Measurements from ENCODE around the gene NRAP. TPM values are rescaled to one million over a fixed set of nuclear protein-coding genes. Genes with fewer than 3 reads are reported as not detected.

Gene NRAP
- total RNA-seq, 4 donors from 2014 or later: 0.07 to 0.37 TPM; not detected in 2

DNA sequence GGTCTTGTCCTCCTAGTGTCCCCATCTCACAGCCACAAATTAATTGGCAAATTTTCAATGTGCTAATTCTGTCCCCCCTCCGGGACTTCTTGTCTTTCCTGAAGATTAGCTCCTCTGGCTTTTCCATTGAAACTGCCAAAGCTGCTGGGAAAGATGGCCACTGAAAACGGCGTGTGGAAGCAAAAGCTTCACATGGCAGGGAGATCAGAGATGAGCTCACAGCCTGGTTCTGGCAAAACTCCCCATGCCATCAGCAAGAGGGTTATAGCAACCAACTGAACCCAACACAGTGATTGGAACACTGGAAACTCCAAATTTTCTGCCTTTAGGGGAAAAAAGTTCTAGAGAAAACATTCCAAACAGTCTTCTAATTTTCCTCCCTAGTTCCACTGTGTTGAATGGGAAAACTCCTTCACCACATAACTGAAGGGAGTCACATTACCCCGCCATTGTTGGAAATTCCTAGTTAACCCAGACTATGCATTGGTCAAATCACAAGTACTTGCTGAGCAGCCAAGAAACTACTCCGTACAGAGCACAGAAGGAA is 37.0 kb downstream of the NRAP start:
- no peak overlapping the region for H3K27ac ChIP-seq
- no peaks in the 10 kb centered on the region for H3K9me3 ChIP-seq
- no peaks in the 10 kb centered on the region for H3K27me3 ChIP-seq
- H3K4me1 ChIP-seq: no peaks in the 10 kb centered on the region
- no peak for DNase-seq
- intact Hi-C loops (cut with DNase I; ENCODE audit: low total_unique reads): no loop called here
- no peaks in the 10 kb centered on the region for H3K36me3 ChIP-seq
- TF ChIP-seq, protein P1, sequence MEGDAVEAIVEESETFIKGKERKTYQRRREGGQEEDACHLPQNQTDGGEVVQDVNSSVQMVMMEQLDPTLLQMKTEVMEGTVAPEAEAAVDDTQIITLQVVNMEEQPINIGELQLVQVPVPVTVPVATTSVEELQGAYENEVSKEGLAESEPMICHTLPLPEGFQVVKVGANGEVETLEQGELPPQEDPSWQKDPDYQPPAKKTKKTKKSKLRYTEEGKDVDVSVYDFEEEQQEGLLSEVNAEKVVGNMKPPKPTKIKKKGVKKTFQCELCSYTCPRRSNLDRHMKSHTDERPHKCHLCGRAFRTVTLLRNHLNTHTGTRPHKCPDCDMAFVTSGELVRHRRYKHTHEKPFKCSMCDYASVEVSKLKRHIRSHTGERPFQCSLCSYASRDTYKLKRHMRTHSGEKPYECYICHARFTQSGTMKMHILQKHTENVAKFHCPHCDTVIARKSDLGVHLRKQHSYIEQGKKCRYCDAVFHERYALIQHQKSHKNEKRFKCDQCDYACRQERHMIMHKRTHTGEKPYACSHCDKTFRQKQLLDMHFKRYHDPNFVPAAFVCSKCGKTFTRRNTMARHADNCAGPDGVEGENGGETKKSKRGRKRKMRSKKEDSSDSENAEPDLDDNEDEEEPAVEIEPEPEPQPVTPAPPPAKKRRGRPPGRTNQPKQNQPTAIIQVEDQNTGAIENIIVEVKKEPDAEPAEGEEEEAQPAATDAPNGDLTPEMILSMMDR (IDR thresholded peaks at IDR 0.05): no peak
- H3K4me3 ChIP-seq: no peak overlapping the region

DNA sequence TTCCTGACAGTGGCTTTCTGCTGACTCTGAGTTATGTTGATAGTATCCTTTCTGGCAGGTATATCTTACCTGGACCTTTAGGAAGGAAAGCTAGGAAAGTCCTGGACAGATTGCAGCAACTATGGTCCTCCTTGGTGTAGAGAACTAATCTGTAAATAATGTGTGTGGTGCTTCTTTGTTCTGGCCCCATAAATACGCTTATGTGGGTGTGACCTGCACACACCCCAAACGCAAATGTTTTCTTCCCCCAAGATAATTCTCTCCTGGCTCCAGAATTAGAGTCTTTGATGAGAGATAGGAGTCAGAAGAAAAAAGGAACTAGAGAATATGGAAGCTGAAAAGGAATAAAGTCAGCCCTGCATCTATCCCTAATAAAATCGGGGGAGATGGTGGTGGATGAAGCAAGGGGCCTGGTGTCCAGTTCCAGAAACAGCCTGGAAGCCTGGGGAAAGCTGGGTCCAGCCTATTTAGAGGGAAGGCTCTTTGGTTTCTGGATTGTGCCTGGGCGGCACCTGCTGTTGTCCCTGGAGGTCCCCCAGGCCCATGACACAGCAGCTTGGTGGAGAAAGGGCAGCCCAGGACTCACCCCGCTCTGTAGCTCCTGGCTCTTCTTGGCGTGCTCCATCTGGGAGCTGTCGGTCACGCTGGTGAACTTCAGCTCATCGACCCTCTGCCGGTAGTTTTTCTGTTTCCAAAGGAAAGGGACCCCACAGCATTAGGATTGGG is 38.2 kb downstream of the NRAP start:
- Histone ChIP-seq H3K27me3 (no peaks in the 10 kb centered on the region), H3K36me3 (no peaks in the 10 kb centered on the region), H3K9me3 (no peaks in the 10 kb centered on the region), H3K27ac (no peak overlapping the region), H3K4me3 (no peak overlapping the region), H3K4me1 (no peaks in the 10 kb centered on the region)
- TF ChIP-seq, protein P1 (IDR thresholded peaks at IDR 0.05): no peak
- no peak for TF ChIP-seq POLR2A (IDR thresholded peaks at IDR 0.05)
- intact Hi-C loops (cut with DNase I; ENCODE audit: low total_unique reads): no loop called here
- no peak for DNase-seq

DNA sequence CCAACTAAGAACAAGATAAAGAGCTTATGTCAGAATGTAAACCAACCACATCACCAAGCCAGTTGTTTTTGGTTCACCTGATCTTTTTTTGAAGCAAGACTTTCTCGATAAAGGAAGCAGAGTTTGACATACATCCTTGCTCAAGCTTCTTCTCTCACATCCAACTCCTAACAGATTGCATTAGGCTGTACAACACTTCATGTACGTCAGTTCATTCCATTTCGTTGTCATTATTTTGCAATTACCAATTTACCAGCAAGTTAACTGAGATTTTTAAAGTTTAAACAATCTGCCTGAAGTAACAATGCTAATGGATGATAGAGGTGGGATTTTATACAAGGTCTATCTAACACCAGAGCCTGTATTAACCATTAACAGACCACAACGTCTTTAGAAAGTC is 41.0 kb downstream of the NRAP start:
- Histone ChIP-seq H3K36me3 (no peaks in the 10 kb centered on the region), H3K4me1 (no peaks in the 10 kb centered on the region), H3K27ac (no peak overlapping the region), H3K9me3 (no peaks in the 10 kb centered on the region), H3K27me3 (no peaks in the 10 kb centered on the region), H3K4me3 (no peak overlapping the region)
- intact Hi-C loops (cut with DNase I; ENCODE audit: low total_unique reads): no loop called here
- DNase-seq: no peak
- no peak for TF ChIP-seq POLR2A (IDR thresholded peaks at IDR 0.05)
- TF ChIP-seq, protein P1 (IDR thresholded peaks at IDR 0.05): no peak

DNA sequence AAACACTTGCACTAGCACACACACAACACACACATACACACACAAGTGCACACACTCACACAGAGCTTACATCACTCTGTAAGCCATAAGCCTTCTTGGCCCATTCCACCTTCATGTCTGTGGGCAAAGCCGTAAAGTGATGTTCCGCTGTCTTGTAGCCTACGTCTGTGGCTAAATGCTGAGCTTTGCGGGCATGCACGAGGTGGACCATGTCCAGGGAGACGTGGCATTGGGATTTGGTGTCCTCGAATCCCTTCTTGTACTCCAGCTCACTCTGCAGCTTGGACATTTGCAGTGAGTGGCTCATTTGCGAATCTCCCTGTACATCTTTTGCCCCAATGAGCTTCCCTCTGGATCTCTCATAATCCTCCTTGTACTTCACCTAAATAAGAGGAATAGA is 42.0 kb downstream of the NRAP start:
- TF ChIP-seq POLR2A (IDR thresholded peaks at IDR 0.05): no peak
- TF ChIP-seq, protein P1 (IDR thresholded peaks at IDR 0.05): no peak
- no peaks in the 10 kb centered on the region for H3K27me3 ChIP-seq
- no peak for DNase-seq
- intact Hi-C loops (cut with DNase I; ENCODE audit: low total_unique reads): no loop called here
- H3K4me3 ChIP-seq: no peak overlapping the region
- no peaks in the 10 kb centered on the region for H3K9me3 ChIP-seq
- no peaks in the 10 kb centered on the region for H3K4me1 ChIP-seq
- H3K36me3 ChIP-seq: no peaks in the 10 kb centered on the region
- no peak overlapping the region for H3K27ac ChIP-seq

DNA sequence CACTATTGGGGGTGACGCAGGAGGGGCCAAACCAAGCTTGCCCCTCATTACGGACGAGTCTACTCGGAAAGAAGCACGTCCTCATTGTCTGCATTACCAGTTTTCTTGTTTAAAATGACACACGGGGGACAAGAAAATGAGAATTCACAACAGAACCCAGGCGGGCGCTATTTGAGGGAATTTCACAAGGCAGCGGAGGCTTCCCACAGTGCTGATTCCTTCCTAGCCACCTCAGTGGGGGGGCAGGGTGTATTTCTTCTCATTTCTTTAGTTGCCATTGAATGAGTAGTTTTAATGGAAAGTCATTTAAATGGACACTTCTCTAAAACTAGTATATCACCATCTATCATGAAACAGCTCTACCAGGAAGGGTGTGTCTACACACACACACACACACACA is 42.9 kb downstream of the NRAP start:
- TF ChIP-seq, protein P1 (IDR thresholded peaks at IDR 0.05): no peak
- TF ChIP-seq POLR2A (IDR thresholded peaks at IDR 0.05): no peak
- no peak for DNase-seq
- H3K27ac ChIP-seq: no peak overlapping the region
- intact Hi-C loops (cut with DNase I; ENCODE audit: low total_unique reads): no loop called here
- H3K4me1 ChIP-seq: no peaks in the 10 kb centered on the region
- no peaks in the 10 kb centered on the region for H3K36me3 ChIP-seq
- H3K27me3 ChIP-seq: no peaks in the 10 kb centered on the region
- no peak overlapping the region for H3K4me3 ChIP-seq
- H3K9me3 ChIP-seq: no peaks in the 10 kb centered on the region
